GM18907 (cell line): ENCODE results near the gene PPIL4.

Experiments
- ATAC-seq: cut with Tn5 transposase; IDR thresholded peaks from one replicate; pipeline ENCODE4 v1.9.1; 2021; ENCODE audit warnings: mild to moderate bottlenecking, moderate library complexity; ENCODE audit not compliant: unreplicated experiment

Gene PPIL4

GRCh38 chr6:149484733-149485700, 60.8 kb downstream of the PPIL4 start, which contains the start of gene ZC3H12D:
TSS of gene ZC3H12D (minus strand) at chr6:149485014. CDS start at chr6:149474543, 10,471 bp downstream.
- ATAC-seq: peak; percentile 57

- ATAC-seq: no peak
Measured at GRCh38 chr6:149483849-149484655, 61.8 kb downstream of the PPIL4 start.

GRCh38 chr6:149483334-149483725, 62.5 kb downstream of the PPIL4 start:
- ATAC-seq: no peak

GRCh38 chr6:149482545-149483333, 63.1 kb downstream of the PPIL4 start:
- ATAC-seq: peak; percentile 18

GRCh38 chr6:149480502-149481280, 65.2 kb downstream of the PPIL4 start:
- ATAC-seq: no peak

GRCh38 chr6:149478631-149479314, 67.1 kb downstream of the PPIL4 start:
- no peak for ATAC-seq

GRCh38 chr6:149477544-149477943, 68.3 kb downstream of the PPIL4 start:
- ATAC-seq: no peak

- no peak for ATAC-seq
Measured at GRCh38 chr6:149476789-149477455, 68.9 kb downstream of the PPIL4 start.

- ATAC-seq: no peak
Measured at GRCh38 chr6:149474108-149474935, 71.5 kb downstream of the PPIL4 start.

GRCh38 chr6:149473080-149474052, 72.5 kb downstream of the PPIL4 start:
- ATAC-seq: peak; percentile 19

- ATAC-seq: no peak
Measured at GRCh38 chr6:149472241-149472640, 73.6 kb downstream of the PPIL4 start.

GRCh38 chr6:149471801-149472200, 74.0 kb downstream of the PPIL4 start:
- ATAC-seq: peak; percentile 35

- ATAC-seq: no peak
Measured at GRCh38 chr6:149470948-149471347, 74.9 kb downstream of the PPIL4 start.

GRCh38 chr6:149468179-149468578, 77.7 kb downstream of the PPIL4 start:
- ATAC-seq: peak; percentile 36

- no peak for ATAC-seq
Measured at GRCh38 chr6:149467265-149467664, 78.6 kb downstream of the PPIL4 start.

GRCh38 chr6:149464411-149464810, 81.4 kb downstream of the PPIL4 start:
- no peak for ATAC-seq

GRCh38 chr6:149463781-149464180, 82.1 kb downstream of the PPIL4 start:
- ATAC-seq: no peak
